GM21723 (cell line): ENCODE results near the gene FAAP100.

ENCODE experiments used
- ATAC-seq: cut with Tn5 transposase; IDR thresholded peaks from one replicate; pipeline ENCODE4 v1.9.1; 2021; ENCODE audit warnings: mild to moderate bottlenecking, moderate library complexity; ENCODE audit not compliant: unreplicated experiment

Gene FAAP100

DNA sequence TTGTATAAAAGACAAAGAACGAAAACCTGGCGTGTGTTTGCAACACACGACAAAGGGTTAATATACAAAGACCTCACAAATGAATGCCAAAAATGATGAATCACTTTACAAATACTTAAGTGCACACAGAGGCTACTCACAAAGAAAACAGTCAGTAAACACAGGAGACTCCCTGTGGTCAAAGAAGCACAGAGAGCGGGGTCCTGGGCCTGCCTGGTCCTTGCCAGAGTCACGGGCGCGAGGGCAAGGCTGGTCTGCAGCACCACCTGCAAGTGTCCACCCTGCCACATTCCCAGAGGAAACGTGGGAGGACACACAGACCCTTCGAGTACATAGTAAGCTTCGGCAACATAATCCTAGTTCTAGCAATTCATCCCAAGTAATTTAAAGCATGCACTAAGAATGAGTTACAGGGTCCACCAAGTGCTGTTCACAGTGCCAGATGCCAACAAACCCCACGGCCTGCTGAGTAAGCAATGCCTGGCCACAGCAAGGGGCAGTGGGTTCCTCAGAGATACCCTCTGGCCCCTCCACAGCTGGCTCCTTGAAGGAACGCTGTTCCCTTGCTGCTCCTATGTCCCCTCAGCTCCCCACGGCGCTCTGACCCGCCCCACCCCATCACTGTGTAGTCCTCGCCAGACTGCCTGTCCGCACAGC, 24.6 kb upstream of the FAAP100 start:
- no peak for ATAC-seq

DNA sequence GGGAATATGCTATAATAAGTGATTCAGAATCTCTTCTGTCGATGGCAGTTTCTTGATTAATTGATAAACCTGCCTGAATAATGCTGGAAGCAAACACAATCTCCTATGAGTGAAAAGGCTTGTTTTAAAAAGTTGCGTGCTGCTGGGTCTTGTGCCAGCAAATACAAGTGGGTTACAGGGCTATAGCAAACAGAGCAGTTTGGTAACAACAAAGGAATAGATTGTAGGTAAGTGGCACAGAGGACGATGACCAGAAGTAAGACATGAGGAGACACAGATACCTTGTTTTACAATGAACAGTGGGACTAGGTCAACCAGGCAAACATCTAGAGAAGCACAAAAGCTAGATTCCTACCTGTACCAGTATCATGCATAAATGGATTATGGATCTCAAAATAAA, 23.7 kb upstream of the FAAP100 start:
- ATAC-seq, result no peak

DNA sequence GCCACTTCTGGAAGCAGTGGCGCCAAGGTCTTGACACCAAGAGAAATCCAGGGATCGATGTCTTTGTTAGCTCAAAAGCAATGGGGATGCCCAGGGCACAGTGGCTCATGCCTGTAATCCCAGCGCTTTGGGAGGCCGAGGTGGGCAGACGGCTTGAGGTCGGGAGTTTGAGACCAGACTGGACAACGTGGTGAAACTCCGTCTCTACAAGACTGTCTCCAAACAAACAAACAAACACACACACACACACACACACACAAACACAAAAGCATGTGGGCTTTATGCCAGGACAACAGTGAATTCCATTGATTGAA, 22.4 kb upstream of the FAAP100 start:
- no peak for ATAC-seq

DNA sequence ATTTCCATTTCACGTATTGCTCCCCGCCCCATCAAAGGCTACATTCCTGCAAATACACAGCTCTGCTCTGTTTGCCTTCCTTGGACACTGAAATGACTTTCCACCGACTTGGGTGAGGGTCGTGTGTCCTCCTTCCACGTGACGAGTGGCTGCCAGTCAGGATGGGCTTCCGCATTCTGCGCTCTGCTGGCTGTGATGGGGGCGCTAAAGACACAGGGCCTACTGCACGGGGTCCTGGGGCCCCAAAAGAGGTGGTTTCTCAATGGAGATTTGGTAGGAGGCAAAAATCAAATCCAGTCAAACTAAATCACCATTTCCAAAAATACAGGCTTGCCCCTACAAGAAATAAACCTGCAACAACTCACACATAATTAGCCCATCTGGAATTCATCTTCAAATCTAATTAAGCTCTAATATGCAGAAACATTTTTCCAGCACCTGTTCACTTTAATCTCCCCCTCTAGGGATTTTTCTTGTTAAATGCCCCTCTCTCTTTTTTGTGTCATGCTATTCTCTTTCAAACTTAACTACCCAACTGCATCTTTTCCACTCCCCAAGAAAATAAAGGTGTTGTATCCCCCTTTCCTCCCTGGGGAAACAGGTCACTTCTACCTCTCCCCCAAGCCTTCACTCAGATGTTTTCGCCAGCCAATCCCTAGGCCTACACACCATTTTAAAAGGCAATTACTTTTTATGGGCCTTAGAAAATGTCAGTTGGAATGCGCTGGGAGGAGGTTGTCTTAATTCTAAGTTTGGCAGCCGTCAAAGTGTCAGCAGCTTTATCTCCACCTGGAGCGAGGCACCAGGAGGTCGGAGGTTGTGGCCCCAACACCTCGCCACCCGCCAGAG, 21.9 kb upstream of the FAAP100 start:
- no peak for ATAC-seq

DNA sequence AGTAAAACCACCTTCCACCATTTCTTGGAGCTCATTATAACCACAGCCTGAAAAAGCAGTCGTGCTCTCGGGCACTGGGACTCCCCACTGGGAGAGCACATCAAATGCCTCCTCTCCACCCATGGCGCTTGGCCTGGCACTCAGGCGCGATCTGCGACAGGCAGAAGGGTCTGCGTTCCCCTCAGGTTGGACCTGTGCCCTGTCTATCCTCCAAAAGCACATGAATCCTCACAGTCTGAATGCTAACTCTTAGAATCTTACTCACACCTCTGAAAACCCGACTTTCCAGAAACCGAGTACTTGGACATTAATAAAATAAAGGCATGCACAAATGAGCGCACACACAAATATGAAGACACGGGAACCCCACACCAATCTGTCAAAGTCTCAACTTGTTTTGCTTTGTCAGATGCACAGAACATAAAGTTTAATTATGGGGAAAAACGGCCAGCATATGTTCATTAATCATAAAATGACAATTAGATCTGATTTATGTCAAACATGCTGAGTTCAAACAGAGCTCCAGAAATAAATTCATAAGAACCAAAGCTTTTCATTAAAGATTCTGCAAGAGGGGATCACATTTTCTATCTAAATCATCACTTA, 20.5 kb upstream of the FAAP100 start:
- ATAC-seq, result no peak

DNA sequence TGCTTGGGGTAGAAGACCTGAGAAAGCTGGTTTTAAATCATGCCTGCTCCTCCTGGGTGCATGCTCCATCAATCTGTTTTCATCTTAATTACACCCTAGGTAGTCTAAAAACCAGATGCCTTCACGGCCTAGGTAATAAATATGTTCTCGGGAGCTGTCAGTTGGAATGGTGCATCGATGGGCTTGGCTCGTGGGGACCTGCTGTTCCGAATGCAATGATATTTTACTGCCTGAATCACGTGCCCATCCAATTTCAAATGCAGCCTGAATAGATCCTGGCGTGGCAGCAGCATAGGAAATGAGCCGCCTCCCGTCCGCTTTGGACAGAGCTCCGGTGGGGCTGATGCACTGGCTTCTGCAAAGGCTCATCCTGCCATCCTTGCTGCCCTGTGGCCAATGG, 18.8 kb upstream of the FAAP100 start:
- no peak for ATAC-seq

DNA sequence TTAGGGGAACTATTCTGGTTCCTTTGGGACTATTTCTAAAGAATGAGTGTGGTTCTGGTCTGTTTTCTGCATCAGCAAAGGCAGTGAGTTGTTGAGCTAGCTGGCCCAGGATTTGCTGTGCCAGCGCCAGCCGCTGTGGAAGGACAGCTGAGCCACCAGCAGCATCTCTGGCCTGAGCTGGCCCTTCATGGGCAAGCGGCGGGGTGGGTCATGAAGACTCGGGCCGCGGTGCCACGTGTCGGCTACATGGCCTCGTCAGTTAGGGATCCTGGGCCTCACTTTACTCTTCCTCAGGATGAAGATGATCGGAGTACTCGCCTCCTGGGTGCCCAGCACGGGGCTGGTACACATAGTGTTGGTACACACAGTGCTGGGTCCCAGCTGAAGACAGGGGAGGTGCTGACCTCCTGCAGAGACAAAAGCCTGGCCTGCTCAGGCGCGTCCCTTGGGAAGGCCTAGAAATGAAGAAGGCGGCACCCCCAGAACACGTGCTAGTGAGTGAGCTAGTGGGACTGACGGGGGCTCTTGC, 17.9 kb upstream of the FAAP100 start:
- ATAC-seq, result no peak

DNA sequence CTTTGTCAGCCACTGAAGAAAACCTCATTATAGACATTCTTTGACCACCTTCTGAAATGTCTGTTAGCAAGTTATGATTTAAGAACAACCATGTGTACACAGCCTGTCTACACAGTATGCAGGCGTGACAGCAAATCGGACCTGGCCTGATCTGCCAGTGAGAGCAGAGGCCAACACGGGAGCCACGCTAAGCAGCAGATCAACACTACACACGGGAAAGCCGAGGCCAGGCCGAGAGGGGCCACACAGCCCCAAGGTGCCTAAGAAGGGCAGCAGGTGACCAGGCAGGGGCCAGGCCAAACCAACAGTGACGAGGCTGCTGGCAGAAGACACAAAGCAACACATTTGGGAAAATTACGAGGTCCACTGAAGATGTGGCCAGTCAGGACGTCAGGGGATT, 16.3 kb upstream of the FAAP100 start:
- no peak for ATAC-seq

DNA sequence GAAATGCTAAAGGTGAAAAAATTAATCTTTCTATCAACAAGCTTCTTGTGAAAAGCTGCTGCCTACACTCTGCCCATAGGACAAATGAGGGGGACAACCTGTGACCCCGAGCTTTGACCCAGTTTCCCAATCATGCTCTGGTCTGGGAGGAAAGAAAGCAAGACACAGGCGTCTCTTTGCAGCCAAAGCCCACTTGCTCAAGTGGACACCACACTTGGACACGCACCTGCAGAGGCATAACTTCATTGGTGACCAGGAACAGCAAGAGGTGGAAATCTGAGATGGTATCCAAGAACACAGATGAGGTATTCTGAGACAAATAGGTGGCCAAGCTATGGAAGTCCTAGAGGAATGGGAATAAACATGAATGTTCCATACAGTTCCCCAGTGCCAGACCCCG, 15.0 kb upstream of the FAAP100 start:
- no peak for ATAC-seq

DNA sequence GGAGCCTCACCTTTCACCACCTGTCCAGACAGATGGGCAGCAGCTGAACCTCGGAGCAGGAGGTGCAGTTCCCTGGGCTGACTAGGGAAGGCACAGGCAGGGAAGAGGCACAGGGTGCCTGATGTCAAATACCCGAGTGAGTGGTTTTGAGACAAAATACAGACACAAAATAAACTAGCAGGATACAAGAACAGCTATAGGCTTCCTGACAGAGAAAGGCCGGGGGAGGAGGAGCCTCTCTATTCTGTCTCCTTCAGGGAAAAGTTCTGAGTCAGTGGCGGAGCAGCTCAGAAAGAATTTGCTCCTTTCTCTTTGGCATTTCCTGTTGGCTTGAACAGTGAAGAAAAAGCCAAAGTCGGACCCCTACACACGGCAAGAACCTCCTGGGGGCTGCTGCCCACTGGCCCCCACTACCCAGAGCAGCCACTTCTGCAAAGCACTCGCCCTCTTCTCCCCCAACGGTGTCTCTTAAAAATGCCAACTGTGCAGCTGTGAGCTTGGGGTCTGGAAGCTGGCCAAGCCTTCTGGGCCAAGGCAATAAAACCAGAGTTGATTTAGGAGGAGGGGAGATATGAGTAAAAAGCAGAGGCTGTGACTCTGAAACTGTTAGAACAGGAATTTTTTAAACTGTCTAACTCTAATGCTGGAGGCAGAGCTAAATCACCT, 14.4 kb upstream of the FAAP100 start:
- ATAC-seq, result no peak

DNA sequence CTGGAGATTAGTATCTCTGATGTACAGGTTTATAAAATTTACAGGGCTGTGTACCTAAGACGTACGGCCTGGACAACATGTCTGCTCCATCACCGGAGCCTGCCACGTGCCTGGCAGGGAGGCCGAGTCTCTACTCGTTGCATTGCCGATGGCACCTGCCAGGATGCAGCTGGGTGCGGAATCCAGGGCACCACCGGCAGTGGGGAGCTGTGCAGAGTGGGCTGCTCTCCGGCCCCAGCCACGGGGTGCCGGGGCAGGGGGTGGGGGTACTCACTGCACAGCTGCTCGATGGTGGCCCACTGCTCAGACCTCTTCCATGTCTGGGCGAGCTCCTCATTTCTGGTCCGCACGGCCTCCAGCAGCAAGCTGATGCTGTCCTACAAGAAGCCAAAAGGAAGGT, 13.1 kb upstream of the FAAP100 start:
- ATAC-seq, result no peak

DNA sequence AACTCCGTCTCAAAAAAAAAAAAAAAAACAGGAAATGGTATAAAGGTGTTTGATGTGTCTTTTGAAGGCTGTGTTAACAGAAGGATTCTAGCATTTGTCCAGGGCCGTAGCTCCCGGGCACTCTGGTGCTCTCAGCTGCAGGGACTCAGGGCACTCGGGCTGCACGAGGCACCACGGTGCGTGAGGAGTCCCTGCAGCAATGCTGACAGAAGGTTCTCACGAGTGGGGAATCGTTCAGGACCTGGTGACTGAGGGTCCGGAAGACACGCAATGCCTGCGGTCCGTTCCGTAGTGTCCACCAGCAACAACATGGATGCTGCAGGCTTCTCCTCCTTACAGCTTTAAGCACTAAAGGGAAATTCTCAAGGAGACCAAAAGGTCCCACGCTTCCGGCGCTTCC, 12.6 kb upstream of the FAAP100 start:
- no peak for ATAC-seq

DNA sequence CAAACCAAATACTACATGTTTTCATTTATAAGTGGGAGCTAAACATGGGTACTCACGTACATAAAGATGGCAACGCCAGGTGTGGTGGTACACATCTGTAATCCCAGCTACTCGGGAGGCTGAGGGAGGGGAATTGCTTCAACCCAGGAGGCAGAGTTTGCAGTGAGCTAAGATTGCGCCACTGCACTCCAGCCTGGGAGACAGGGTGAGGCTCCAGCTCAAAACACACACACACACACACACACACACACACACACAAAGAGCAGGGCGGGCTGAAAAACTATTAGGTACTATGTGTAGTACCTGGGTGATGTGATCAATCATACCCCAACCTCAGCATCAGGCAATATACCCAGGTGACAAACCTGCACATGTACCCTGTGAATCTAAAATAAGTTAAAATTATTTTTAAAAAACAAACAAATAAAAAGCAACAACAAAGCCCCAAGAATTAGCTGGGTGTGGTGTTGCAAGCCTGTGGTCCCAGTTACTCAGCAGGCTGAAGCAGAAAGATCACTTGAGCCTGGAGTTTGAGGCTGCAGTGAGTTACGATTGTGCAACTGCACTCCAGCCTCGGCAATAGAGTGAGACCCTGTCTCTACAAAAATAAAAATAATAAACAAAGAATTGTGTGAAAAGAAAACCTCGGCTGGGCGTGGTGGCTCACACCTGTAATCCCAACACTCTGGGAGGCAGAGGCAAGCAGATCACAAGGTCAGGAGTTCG, 11.9 kb upstream of the FAAP100 start:
- no peak for ATAC-seq

DNA sequence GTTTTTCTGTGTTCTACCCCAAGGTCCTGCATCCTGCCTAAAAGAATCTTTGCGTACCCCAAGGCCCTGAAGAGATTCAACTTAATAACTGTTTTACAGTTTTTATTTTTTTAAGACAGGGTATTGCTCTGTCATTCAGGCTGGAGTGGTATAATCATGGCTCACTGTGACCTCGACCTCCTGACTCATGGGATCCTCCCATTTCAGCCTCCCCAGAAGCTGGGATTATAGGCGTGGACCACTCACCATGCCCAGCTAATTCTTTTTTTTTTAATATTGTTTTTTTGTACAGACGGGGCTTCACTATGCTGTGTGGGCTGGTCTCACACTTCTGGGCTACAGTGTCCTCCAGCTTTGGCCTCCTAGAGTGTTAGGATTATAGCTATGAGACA, 9.3 kb upstream of the FAAP100 start:
- no peak for ATAC-seq

DNA sequence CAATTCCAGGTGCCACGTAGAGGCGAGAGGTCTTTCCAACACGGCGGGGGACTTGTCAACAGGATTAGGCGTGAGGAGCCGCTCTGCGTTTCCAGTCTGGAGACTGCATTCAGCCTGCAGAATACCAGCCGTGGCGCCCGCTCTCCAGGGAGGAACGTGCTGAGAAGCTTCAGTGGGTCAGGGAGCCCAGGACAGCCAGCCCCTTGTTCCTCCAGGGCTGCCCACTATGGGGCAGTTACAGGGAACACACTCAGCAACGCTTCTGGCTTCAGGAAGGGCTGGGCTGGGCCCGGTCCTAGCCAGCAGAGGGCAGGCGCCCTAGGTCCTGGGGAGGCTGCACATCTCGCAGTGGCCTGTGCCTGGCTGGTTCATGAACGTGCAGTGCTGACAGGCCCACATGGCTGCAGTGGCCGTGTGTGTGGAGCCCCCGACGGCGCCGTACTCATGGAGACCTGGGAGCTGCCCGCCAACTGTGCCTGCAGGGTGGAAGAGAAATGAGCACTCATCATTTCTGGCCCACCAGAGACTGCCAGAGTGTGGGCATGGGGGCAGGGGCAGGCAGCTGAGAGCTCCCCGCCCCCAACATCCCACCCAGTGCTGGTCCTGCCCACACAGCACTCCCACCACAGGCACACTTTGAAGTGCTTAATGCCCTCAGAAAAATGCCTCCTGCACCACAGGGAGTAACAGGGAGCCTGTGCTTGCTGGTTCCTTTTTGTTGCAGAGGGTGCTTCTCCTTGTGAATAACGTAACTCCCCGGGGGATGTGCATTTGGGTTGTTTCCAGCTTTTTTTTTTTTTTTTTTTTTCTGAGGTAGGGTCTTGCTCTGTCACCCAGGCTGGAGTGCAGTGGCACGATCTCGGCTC, 7.0 kb upstream of the FAAP100 start:
- no peak for ATAC-seq

DNA sequence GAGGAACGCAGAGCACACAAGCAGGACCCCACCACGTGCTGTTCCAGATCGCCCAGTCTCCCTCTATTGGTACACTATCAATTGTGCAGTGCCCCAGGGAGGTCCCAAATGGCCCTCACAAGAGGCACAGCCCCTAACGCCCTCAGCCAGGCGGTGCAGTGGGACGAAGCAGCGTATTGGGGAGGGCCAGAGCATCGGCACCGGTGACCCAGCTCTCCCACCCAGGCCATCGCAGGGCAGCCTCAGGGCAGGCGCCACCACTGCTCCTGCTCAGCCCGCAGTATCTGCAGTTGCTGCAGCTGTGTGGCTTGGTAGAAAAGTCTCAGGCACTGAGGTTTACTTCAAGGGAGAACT, 5.9 kb upstream of the FAAP100 start:
- ATAC-seq, result no peak

DNA sequence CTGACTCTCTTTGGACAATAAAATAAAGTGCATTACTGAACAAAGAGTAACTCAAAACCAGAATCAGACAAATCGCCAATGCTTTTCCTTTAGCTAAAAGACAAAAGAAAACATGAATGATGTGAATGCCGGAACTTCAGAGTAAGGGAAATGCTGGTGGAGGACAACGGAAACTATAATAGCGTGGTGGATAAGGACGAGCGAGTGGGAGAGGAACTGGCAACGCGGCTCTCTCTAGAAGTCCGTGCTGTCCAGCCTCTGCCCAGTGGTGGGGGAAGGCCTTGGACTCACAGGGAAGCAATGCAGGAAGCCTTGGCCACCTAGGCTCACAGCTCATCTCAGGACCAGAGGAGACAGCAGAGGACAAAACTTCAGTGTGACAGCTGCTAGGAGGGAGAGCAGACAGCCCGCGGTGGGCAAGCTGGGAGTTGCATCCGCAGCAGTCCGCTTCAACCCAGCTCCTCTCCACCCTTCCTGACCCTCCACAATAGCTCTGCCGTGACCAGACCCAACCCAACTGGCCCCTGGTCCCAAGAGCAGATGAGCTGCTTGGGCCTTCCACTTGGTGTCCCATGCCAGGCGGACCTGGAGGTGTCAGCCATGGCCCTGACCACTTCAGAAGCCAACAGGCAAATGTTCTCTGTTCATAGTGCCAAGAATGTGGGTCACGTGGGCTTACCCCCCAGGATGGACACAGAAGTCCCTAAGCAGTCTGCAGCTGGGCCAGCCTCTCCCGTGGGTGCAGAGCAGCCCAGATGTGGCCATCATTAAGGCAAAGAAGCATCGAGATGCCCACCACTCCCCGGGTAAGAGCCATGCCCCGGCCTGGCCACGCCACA, 5.3 kb upstream of the FAAP100 start:
- no peak for ATAC-seq

DNA sequence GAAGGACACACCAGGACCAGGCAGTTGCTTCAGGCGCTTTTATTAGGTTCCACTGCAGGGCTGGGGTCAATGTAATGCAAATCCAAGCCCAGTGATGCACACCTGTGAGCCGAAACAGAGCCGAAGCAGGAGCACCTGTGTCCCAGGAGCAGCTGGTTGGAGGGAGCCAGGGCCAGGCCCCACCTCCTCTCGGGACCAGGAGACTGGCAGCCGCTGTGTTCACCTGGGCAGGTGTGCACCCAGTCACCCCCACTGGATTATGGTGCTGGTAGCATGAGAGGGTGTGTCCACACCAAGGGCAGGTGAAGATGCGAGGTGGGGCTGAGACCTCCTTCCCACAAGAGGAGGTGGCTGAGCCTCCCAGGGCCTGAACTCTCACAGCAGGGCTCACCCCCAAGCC, 4.7 kb upstream of the FAAP100 start:
- no peak for ATAC-seq

DNA sequence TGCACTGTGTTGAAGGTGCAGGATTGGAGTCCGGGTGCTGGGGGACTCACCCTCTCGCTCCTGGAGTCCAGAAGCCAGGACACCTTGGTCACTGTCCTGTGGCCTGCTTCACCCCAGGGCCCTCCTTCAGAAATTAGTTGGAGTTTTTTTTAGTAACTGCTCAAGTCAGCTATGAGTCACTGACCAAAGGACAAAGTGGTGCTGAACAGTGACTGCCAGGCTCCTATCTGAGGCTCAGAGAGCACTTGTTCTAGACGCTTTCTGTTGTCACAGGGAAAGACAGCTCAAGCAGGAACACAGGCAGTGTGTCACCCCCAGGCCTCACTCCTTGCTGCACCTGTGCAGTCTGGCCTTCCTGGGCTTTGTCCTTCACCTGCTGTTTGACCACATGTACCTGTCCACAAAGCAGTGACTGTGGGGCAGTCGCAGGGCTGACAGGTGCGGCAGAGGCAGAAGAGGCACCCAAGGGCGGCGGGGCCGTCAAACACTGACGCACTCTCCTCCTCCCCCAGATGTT, 4.1 kb upstream of the FAAP100 start:
- no peak for ATAC-seq
